Measurements from ENCODE around the gene FHOD3.
"Not testable (repeated sequence)": the region's sequence is repeated elsewhere in the genome, so short reads cannot be mapped to it uniquely, and the experiment has no call there.

The FHOD3 gene

DNA sequence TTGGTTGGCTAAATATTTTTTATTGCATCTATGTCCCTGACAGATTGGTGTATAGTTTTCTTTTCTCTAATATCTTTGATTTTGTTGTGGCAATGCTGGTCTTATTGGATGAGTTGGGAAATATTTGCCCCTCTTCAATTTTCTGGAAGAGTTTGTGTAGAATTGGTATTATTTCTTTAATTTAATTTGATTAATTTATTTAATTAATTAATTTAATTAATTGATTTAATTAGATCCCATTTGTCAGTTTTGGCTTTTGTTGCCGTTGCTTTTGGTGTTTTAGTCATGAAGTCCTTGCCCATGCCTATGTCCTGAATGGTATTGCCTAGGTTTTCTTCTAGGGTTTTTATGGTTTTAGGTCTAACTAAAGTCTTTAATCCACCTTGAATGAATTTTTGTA is 253.8 kb downstream of the FHOD3 start:
- not testable (repeated sequence) for H3K9me3 Mint-ChIP-seq; DNase-seq (ENCODE audit: low spot score in 2 of 2); H3K4me1 Mint-ChIP-seq; H3K27me3 Mint-ChIP-seq; ATAC-seq (ENCODE audit: low read depth); H3K27ac Mint-ChIP-seq; H3K36me3 Mint-ChIP-seq; H3K4me3 Mint-ChIP-seq

DNA sequence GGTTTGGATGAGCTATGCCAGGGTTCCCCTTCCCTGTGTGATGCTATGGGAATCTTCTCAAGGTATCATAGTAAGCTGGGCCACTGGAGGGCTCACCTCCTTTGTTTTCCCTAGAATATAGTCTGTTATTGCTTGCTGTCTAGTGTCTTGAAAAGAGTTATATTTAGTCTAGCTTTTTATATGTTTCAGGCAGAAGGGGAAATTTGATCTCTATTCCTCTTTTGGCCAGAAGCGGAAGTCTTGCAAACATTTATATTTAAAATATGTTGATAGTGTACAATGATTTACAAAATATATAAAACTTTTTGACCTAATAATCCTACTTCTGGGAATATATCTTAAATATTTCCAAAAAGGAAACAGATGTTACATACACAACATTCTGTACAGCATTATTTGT is 260.7 kb downstream of the FHOD3 start:
- peaks cover 2% of the 10 kb centered on the region for H3K9me3 Mint-ChIP-seq
- H3K4me1 Mint-ChIP-seq, result no peaks in the 10 kb centered on the region
- ATAC-seq (ENCODE audit: low read depth), result no peak
- DNase-seq (ENCODE audit: low spot score in 2 of 2), result no peak
- peaks cover 3% of the 10 kb centered on the region for H3K27me3 Mint-ChIP-seq
- no peaks in the 10 kb centered on the region for H3K36me3 Mint-ChIP-seq
- H3K27ac Mint-ChIP-seq, result no peak overlapping the region
- no peak overlapping the region for H3K4me3 Mint-ChIP-seq

GRCh38 chr18:36559149-36559857 is 261.8 kb downstream of the FHOD3 start:
- peaks cover 7% of the 10 kb centered on the region for H3K27me3 Mint-ChIP-seq
- H3K9me3 Mint-ChIP-seq, result peaks cover 2% of the 10 kb centered on the region
- no peak overlapping the region for H3K27ac Mint-ChIP-seq
- no peaks in the 10 kb centered on the region for H3K4me1 Mint-ChIP-seq
- H3K36me3 Mint-ChIP-seq, result no peaks in the 10 kb centered on the region
- no peak for ATAC-seq (ENCODE audit: low read depth)
- no peak for DNase-seq (ENCODE audit: low spot score in 2 of 2)
- H3K4me3 Mint-ChIP-seq, result no peak overlapping the region

DNA sequence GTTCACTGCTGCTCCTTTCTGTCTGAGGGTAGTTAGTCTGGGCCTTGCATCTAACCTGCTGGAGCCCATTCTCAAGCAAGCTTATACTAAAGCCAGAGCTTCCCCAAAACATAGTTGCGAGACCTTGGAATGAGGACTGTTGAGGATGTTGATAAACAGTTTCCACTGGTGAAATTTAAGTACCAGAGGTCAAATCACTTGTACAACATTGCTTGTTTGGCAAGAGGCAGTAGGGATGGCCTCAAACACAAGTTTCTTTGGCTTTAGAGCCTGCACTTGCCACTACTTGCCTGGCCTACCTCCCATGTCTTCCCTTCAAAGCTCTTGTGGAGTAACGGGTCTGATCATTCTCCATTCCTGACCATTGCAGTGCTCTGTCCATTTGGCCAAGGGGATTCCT is 262.7 kb downstream of the FHOD3 start:
- peaks cover 2% of the 10 kb centered on the region for H3K9me3 Mint-ChIP-seq
- H3K27ac Mint-ChIP-seq, result no peak overlapping the region
- no peak for ATAC-seq (ENCODE audit: low read depth)
- no peaks in the 10 kb centered on the region for H3K4me1 Mint-ChIP-seq
- no peak overlapping the region for H3K4me3 Mint-ChIP-seq
- peaks cover 9% of the 10 kb centered on the region for H3K27me3 Mint-ChIP-seq
- DNase-seq (ENCODE audit: low spot score in 2 of 2), result no peak
- no peaks in the 10 kb centered on the region for H3K36me3 Mint-ChIP-seq

- no peak overlapping the region for H3K27ac Mint-ChIP-seq
- peaks cover 2% of the 10 kb centered on the region for H3K9me3 Mint-ChIP-seq
- no peak for ATAC-seq (ENCODE audit: low read depth)
- H3K36me3 Mint-ChIP-seq, result no peaks in the 10 kb centered on the region
- DNase-seq (ENCODE audit: low spot score in 2 of 2), result no peak
- no peaks in the 10 kb centered on the region for H3K4me1 Mint-ChIP-seq
- H3K4me3 Mint-ChIP-seq, result no peak overlapping the region
- peaks cover 9% of the 10 kb centered on the region for H3K27me3 Mint-ChIP-seq
Observed at GRCh38 chr18:36561046-36561445, 263.5 kb downstream of the FHOD3 start.

DNA sequence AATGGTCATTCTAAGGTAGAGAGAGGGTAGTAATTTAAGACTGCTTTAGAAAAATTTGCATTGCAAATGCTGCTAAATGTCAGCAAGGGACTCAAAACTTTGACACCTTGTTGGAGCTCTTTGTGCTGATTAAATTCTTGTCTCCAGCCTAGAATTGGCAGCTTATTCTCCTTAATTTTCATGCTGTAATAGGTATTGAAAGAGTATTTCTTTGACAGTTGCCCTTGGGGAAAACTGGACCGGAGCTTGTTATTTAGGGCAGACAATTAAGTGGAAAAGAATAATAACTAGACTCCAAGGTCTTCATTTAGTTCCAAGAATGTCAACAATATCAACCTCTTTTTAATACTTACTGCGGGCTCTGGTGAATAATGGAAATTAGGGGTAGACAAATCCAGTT is 267.3 kb downstream of the FHOD3 start:
- ATAC-seq (ENCODE audit: low read depth) (no peak), DNase-seq (ENCODE audit: low spot score in 2 of 2) (no peak)
- Mint-ChIP-seq H3K4me3 (no peak overlapping the region), H3K36me3 (no peaks in the 10 kb centered on the region), H3K4me1 (no peaks in the 10 kb centered on the region), H3K27me3 (peaks cover 9% of the 10 kb centered on the region), H3K9me3 (no peaks in the 10 kb centered on the region), H3K27ac (no peak overlapping the region)

DNA sequence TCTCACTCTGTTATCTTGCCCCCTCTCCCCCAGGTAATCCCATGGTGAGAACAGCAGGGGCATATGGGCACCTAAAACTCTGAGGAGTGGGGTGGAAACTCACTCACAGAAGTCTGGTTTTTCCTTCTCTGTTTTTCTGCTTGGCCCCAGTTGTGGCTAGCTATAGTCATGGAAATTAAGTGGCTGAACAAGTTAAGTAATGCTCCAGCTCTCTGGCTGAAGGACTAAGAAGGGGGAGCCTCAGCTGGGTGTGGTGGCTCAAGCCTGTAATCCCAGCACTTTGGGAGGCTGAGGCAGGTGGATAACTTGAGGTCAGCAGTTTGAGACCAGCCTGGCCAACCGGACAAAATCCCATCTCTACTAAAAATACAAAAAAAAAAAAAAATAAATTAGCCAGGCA is 270.3 kb downstream of the FHOD3 start:
- H3K36me3 Mint-ChIP-seq, result no peaks in the 10 kb centered on the region
- DNase-seq (ENCODE audit: low spot score in 2 of 2) (no peak), ATAC-seq (ENCODE audit: low read depth) (no peak)
- H3K27me3 Mint-ChIP-seq, result peaks cover 9% of the 10 kb centered on the region
- H3K4me3 Mint-ChIP-seq, result no peak overlapping the region
- no peaks in the 10 kb centered on the region for H3K4me1 Mint-ChIP-seq
- H3K9me3 Mint-ChIP-seq, result no peaks in the 10 kb centered on the region
- H3K27ac Mint-ChIP-seq, result no peak overlapping the region

GRCh38 chr18:36568487-36568886 is 271.0 kb downstream of the FHOD3 start:
- no peaks in the 10 kb centered on the region for H3K4me1 Mint-ChIP-seq
- DNase-seq (ENCODE audit: low spot score in 2 of 2) (no peak), ATAC-seq (ENCODE audit: low read depth) (no peak)
- H3K9me3 Mint-ChIP-seq, result no peaks in the 10 kb centered on the region
- H3K36me3 Mint-ChIP-seq, result no peaks in the 10 kb centered on the region
- no peak overlapping the region for H3K4me3 Mint-ChIP-seq
- no peak overlapping the region for H3K27ac Mint-ChIP-seq
- peaks cover 9% of the 10 kb centered on the region for H3K27me3 Mint-ChIP-seq

GRCh38 chr18:36572135-36572856 is 274.8 kb downstream of the FHOD3 start:
- no peak for ATAC-seq (ENCODE audit: low read depth)

DNA sequence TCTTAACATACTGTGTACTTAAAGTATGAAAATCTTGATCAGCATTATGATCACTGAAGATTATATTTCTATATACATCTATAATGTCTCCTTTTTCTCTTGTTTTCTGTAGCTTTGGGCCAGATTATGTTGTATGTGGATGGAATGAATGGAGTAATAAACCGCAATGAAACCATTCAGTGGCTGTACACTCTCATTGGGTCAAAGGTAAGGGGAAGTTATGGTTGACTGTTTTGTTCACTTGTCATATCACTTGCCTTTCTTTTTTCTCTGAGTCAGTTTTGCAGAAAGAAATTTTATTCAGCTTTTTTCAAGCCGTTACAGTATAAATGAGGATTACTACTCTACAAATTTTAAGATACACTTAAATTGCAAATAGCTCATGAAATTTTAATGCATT is 278.8 kb downstream of the FHOD3 start:
- no peak for ATAC-seq (ENCODE audit: low read depth)
- Mint-ChIP-seq H3K4me1 (no peaks in the 10 kb centered on the region), H3K27me3 (peaks cover 3% of the 10 kb centered on the region), H3K36me3 (no peaks in the 10 kb centered on the region), H3K4me3 (no peak overlapping the region), H3K9me3 (no peaks in the 10 kb centered on the region), H3K27ac (no peak overlapping the region)
- no peak for DNase-seq (ENCODE audit: low spot score in 2 of 2)

More at GRCh38 chr18:36572135-36572856, 274.8 kb downstream of the FHOD3 start:
- no peak for DNase-seq (ENCODE audit: low spot score in 2 of 2)
- Mint-ChIP-seq H3K36me3 (no peaks in the 10 kb centered on the region), H3K4me3 (no peak overlapping the region), H3K9me3 (no peaks in the 10 kb centered on the region), H3K27me3 (no peaks in the 10 kb centered on the region), H3K4me1 (no peaks in the 10 kb centered on the region), H3K27ac (no peak overlapping the region)

DNA sequence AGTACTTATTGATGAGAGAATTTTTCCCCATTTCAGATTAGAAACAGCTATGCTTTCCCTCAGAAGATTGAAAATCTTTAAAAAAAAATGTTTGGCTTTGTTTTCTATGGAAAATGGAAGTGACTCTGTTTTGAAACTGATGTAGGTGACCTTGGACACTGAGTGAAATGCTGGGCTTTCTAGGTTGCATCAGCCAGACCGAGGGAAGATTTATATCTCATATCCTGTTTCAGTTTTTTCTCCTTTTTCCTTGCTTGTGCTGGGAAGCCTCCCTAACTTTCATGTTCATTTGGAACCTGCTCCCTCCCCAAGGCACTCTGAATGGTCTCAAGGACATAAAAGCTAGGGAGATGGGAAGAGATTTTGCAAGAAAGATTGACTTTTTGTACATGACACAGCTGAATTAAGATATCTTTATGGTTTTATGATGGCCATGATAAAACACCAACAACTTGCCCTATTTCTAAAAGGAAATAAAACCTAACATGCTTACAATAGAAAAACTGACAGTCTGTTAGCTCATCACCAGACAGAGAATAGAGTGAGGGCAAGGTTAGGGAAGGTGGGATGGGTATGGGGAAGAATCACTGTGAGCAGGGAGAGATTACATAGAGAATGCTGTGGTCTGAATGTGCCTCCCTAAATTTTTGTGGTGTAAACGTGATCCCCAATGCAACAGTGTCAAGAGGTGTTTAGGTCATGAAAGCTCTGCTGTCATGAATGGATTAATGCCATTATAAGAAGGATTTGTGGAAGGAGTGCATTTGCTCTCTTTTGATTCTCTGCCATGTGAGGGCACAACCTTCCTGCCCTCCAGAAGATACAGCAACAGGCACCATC is 281.6 kb downstream of the FHOD3 start:
- no peak for DNase-seq (ENCODE audit: low spot score in 2 of 2)
- no peak overlapping the region for H3K4me3 Mint-ChIP-seq
- no peaks in the 10 kb centered on the region for H3K36me3 Mint-ChIP-seq
- H3K27me3 Mint-ChIP-seq, result peaks cover 3% of the 10 kb centered on the region
- no peak for ATAC-seq (ENCODE audit: low read depth)
- H3K4me1 Mint-ChIP-seq, result no peaks in the 10 kb centered on the region
- H3K27ac Mint-ChIP-seq, result no peak overlapping the region
- H3K9me3 Mint-ChIP-seq, result no peaks in the 10 kb centered on the region

DNA sequence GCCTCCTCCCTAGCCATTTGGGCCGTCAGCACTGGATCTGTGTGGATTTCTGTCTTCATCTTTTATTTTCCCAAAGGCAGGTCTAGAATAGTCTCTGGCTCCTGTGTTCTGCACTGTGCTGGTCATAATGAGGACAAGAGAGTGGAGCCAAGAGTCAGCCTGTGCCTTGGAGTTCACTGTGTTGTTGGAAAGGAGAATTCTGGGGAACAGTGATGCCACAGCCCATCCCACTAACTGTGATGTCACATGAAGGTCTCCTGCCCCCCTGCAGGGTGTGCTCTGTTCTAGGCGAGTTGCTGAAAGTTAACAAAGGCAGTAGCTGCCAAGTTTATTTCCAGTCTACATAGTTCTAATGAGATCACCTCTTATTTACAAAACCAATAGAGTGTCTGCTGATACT is 282.8 kb downstream of the FHOD3 start:
- ATAC-seq (ENCODE audit: low read depth) (no peak), DNase-seq (ENCODE audit: low spot score in 2 of 2) (no peak)
- H3K9me3 Mint-ChIP-seq, result no peaks in the 10 kb centered on the region
- H3K27ac Mint-ChIP-seq, result no peak overlapping the region
- H3K4me1 Mint-ChIP-seq, result no peaks in the 10 kb centered on the region
- no peak overlapping the region for H3K4me3 Mint-ChIP-seq
- H3K27me3 Mint-ChIP-seq, result peaks cover 3% of the 10 kb centered on the region
- no peaks in the 10 kb centered on the region for H3K36me3 Mint-ChIP-seq

GRCh38 chr18:36580874-36581750 is 283.6 kb downstream of the FHOD3 start:
- no peaks in the 10 kb centered on the region for H3K36me3 Mint-ChIP-seq
- no peaks in the 10 kb centered on the region for H3K4me1 Mint-ChIP-seq
- H3K27me3 Mint-ChIP-seq, result peaks cover 3% of the 10 kb centered on the region

More at GRCh38 chr18:36580874-36581750, 283.6 kb downstream of the FHOD3 start:
- Mint-ChIP-seq H3K4me3 (no peak overlapping the region), H3K27ac (no peak overlapping the region), H3K9me3 (no peaks in the 10 kb centered on the region)
- no peak for ATAC-seq (ENCODE audit: low read depth)
- no peak for DNase-seq (ENCODE audit: low spot score in 2 of 2)
